TTC549 (cell line): Measurements from ENCODE around the gene RAB15.

ENCODE experiments used
- FAIRE-seq: peaks from 2 replicates; lab custom pipeline; 2012; peaks lifted over from hg19 to GRCh38; lab: Jason Lieb, UNC

RAB15 gene

GRCh38 chr14:64906022-64906421, 66.1 kb downstream of the RAB15 start:
- no peak for FAIRE-seq

DNA sequence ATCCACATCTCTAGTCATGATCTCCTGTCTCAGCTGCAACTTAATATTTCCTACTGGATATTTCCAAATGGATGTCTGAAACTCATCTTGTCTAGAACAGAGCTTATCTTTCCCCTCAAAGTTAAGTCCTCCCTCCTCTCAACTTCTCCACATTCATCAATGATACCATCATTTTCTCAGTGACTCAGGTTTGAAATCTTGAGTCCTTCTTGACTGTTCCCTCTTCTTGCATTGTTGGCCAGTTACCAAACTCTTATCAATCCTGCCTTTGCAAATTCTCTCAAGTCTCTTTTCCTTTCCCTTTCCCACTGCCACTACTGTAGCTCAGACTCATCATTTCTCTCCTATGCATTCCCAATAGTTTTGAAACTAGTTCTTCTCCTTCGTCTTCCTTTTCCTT, 72.2 kb downstream of the RAB15 start:
- no peak for FAIRE-seq
